ENCODE data around the gene MAD1L1. TPM values are rescaled to one million over a fixed set of nuclear protein-coding genes. Genes with fewer than 3 reads are reported as not detected.

The MAD1L1 gene
- total RNA-seq, 1 donor from 2014 or later: 16.2 TPM

DNA sequence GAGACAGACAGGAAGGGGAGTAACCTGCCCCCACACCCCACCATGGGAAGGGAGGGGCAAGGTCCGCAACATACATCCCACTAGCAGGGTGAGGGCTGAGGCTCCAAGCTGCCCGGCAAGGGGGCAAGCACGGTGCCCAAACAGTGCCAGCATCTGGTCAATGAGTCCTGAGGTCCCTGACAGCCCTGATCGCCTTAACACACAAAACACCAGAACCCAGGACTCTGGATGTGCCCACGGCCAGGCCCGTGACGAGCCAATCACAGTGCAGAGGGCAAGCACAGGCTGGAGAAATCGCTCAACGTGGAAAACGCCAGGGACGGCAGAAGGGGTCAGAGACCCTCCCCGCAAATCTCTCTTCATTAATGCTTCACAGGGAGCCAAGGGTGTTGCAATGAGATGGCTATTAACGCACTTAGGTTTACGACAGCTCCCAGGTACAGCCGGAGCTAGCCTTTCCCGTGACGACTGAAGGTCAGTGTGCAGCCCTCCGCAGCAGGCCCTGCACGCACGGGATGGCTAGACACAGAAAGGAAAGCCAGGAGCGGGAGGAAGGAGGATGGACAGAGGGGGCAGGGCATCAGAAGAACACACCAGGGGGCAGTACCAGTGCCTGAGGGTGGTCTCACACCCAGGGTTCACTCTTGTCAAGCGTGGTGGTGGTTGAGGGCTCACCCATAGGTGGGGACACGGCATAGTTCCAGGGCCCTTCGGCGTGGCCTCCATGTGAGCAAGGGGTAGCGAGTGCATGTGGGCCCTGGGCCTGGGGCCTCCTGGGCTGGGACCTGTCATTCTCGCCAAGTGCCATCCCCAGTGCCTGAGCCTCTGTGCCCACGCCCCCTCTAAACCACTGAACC is 220.5 kb downstream of the MAD1L1 start:
- no peak for TF ChIP-seq CTCF (IDR thresholded peaks at IDR 0.05; ENCODE audit: borderline replicate concordance)
- H3K4me1 ChIP-seq: peaks cover 38% of the 10 kb centered on the region
- peak; percentile 8 for DNase-seq
- H3K27ac ChIP-seq (replicated peaks): peak overlapping the region; percentile 23
- H3K36me3 ChIP-seq: peaks cover 4% of the 10 kb centered on the region
- no peak overlapping the region for H3K4me3 ChIP-seq
- H3K9me3 ChIP-seq (replicated peaks): no peaks in the 10 kb centered on the region
- no peaks in the 10 kb centered on the region for H3K27me3 ChIP-seq (ENCODE audit: low read depth)
- intact Hi-C loops (cut with micrococcal nuclease): no loop called here

- Histone ChIP-seq H3K4me3 (no peak overlapping the region), H3K4me1 (peaks cover 45% of the 10 kb centered on the region), H3K27me3 (ENCODE audit: low read depth) (no peaks in the 10 kb centered on the region), H3K9me3 (replicated peaks) (no peaks in the 10 kb centered on the region), H3K36me3 (peaks cover 4% of the 10 kb centered on the region), H3K27ac (replicated peaks) (no peak overlapping the region)
- peak; percentile 11 for DNase-seq
- TF ChIP-seq CTCF (IDR thresholded peaks at IDR 0.05; ENCODE audit: borderline replicate concordance): no peak
- intact Hi-C loops (cut with micrococcal nuclease): no loop called here
These were observed 221.3 kb downstream of the MAD1L1 start for GRCh38 chr7:2011266-2012043.

GRCh38 chr7:2010551-2011265 is 222.0 kb downstream of the MAD1L1 start:
- TF ChIP-seq CTCF (IDR thresholded peaks at IDR 0.05; ENCODE audit: borderline replicate concordance): no peak

GRCh38 chr7:2010101-2010500 is 222.6 kb downstream of the MAD1L1 start:
- intact Hi-C loops (cut with micrococcal nuclease): no loop called here
- TF ChIP-seq CTCF (IDR thresholded peaks at IDR 0.05; ENCODE audit: borderline replicate concordance): no peak
- peaks cover 53% of the 10 kb centered on the region for H3K4me1 ChIP-seq

More at GRCh38 chr7:2010551-2011265, 222.0 kb downstream of the MAD1L1 start:
- no peaks in the 10 kb centered on the region for H3K9me3 ChIP-seq (replicated peaks)
- peak; percentile 11 for DNase-seq
- H3K27ac ChIP-seq (replicated peaks): peak overlapping the region; percentile 91
- H3K4me3 ChIP-seq: no peak overlapping the region
- H3K4me1 ChIP-seq: peaks cover 52% of the 10 kb centered on the region
- intact Hi-C loops (cut with micrococcal nuclease): no loop called here
- H3K27me3 ChIP-seq (ENCODE audit: low read depth): no peaks in the 10 kb centered on the region
- H3K36me3 ChIP-seq: peaks cover 4% of the 10 kb centered on the region

GRCh38 chr7:2009541-2010001 is 223.2 kb downstream of the MAD1L1 start:
- peak overlapping the region; percentile 91 for H3K27ac ChIP-seq (replicated peaks)

More at GRCh38 chr7:2010101-2010500, 222.6 kb downstream of the MAD1L1 start:
- Histone ChIP-seq H3K36me3 (peaks cover 4% of the 10 kb centered on the region), H3K9me3 (replicated peaks) (no peaks in the 10 kb centered on the region), H3K4me3 (no peak overlapping the region), H3K27ac (replicated peaks) (peak overlapping the region; percentile 91), H3K27me3 (ENCODE audit: low read depth) (no peaks in the 10 kb centered on the region)
- peak; percentile 15 for DNase-seq

More at GRCh38 chr7:2009541-2010001, 223.2 kb downstream of the MAD1L1 start:
- no peak for TF ChIP-seq CTCF (IDR thresholded peaks at IDR 0.05; ENCODE audit: borderline replicate concordance)
- intact Hi-C loops (cut with micrococcal nuclease): no loop called here
- no peak overlapping the region for H3K4me3 ChIP-seq
- H3K36me3 ChIP-seq: peaks cover 4% of the 10 kb centered on the region
- no peaks in the 10 kb centered on the region for H3K27me3 ChIP-seq (ENCODE audit: low read depth)
- peaks cover 53% of the 10 kb centered on the region for H3K4me1 ChIP-seq
- peak; percentile 82 for DNase-seq
- no peaks in the 10 kb centered on the region for H3K9me3 ChIP-seq (replicated peaks)

All from left ventricle myocardium inferior (tissue), 1 donor.